KBM-7 (cell line): ENCODE measurements around the gene ANAPC2.
A peak's percentile ranks its signal among the peaks of the same experiment; 100 is the strongest.

Source experiments
- DNase-seq: peaks from one replicate; pipeline ENCODE4 v3.0.0-alpha.2; 2015
- in situ Hi-C: fragments of 300-500 bp; cut with MboI; formaldehyde crosslinking; loops from 2 replicates; pipeline ENCODE4 v1.14.3; 2020; ENCODE audit warnings: low sequenced_read_pairs, low pct_unique_long_range_greater_than_20kb, mixed read lengths

Gene ANAPC2, protein sequence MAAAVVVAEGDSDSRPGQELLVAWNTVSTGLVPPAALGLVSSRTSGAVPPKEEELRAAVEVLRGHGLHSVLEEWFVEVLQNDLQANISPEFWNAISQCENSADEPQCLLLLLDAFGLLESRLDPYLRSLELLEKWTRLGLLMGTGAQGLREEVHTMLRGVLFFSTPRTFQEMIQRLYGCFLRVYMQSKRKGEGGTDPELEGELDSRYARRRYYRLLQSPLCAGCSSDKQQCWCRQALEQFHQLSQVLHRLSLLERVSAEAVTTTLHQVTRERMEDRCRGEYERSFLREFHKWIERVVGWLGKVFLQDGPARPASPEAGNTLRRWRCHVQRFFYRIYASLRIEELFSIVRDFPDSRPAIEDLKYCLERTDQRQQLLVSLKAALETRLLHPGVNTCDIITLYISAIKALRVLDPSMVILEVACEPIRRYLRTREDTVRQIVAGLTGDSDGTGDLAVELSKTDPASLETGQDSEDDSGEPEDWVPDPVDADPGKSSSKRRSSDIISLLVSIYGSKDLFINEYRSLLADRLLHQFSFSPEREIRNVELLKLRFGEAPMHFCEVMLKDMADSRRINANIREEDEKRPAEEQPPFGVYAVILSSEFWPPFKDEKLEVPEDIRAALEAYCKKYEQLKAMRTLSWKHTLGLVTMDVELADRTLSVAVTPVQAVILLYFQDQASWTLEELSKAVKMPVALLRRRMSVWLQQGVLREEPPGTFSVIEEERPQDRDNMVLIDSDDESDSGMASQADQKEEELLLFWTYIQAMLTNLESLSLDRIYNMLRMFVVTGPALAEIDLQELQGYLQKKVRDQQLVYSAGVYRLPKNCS

DNA sequence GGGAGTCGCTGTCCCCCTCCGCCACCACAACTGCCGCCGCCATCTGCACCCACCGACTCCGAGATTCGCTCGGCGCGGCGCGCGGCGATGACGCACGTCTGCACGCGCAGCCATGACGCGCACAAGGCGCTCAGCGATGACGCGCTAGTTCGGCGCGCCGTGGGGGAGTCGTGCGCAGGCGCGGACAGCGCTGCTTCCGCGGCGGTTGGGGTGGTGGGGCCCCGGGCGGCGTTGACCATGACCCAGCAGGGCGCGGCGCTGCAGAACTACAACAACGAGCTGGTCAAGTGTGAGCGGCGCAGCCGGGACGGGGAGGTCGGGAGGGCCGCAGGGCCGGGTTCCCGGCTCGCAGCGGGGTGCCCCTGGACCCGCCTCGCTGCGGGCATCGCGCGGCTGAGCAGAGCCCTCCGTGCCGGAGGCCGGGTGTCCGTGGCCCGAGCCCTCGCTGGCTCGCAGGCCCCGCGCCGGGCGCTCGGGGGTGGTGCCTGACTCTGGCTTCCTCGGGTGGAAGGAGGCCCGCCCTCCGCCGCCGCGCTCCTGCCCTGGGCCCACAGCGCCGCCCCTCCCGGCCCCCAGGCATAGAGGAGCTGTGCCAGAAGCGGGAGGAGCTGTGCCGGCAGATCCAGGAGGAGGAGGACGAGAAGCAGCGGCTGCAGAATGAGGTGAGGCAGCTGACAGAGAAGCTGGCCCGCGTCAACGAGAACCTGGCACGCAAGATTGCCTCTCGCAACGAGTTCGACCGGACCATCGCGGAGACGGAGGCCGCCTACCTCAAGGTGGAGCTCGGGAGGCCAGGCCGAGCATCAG is at the start of gene ANAPC2, which contains the start of gene SSNA1:
TSS of gene ANAPC2 (minus strand) at position 71 of the 807 bp plus-strand sequence. CDS start at position 43, 28 bp downstream.
TSS of gene SSNA1 (plus strand) at position 187 of the 807 bp plus-strand sequence. CDS start at position 238, 51 bp downstream.
- DNase-seq, result peak; percentile 93
- in situ Hi-C loops, result no loop called here

DNA sequence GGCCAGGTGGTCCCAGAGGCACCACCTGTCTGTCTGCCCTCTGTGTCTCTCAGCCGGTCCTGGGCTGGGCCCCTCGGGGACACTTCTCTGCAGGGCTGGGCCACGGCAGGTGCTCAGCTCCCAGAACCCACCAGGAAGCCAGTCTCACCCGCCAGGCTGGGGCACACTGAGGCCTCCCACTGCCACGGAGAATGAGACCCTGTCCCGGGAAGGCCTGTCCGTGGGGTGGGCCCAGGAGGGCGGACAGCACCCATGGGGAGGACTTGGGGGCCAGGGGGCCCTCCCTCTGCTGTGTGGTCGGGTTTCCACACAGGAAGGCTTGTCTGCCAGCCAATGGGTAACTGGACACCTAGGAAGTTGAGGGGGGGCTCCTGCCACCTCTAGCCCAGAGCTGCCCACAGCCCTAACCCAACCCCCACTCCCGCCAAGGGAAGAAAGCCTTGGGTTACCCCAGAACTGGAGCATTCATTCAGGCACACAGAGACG is 48.6 kb upstream of the ANAPC2 start:
- in situ Hi-C loops, result no loop called here
- no peak for DNase-seq

DNA sequence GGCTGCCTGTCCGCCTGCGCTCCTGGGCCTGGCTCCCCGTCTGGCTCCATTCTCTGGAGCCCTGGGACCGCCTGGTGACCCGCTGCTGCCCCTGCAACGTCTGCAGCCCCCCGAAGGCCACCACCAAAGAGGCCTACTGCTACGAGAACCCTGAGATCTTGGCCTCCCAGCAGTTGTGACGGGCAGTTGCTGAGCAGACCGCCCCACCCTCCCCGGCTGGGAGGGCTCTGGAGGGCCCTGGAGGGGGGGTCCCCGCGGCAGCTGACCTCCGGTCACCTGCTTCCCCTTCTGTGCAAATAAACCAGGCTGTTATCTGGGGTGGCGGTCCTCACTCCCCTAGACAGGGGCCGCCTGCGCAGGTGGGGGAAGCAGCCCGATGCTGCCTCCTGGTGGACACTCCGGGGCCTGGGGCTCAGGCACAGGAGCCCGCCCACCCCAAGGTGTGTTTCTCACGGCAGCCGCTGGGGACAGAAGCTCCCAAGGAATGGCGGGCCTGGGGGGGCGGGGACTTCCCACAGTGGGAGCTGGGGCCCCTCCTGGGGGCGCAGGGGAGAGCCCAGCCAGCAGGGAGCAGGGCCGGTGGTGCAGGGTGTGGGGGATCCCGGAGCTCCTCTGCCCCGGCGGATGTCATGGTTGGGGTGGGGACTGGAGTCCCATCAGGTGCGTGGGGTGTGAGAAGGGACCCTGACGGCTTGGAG is 48.0 kb upstream of the ANAPC2 start:
- DNase-seq, result peak; percentile 95

DNA sequence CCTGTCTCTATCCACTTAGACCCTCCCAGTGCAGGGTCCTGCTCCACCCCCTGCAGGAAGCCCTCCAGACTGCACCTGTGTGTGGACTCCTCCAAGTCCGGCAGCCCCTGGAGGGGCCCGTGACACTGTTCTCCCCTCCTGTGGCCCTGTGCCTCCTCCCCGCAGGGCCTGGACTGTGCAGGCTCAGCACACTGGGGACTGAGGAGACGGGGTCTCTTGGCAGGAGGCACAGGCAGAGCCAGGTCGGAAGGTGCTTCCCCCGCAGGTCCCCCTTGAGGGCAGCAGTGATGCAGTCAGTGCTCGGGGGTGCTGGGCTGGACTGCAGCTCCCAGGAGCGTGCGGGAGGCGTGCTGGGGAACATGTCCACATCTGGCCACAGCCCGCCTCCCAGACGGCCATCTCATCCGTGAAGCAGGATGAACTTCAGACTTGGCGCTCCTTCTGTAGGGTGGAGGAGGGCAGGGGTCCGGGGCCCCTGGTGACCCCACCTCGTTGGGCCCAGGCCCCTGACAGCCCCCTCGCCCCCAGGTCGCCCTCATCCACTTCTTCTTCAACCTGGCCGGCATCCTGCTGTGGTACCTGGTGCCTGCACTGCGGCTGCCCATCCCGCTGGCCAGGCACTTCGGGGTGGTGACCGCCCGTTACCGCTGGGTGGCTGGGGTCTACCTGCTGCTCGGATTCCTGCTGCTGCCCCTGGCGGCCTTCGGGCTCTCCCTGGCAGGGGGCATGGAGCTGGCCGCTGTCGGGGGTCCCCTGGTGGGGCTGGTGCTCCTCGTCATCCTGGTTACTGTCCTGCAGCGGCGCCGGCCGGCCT is 47.3 kb upstream of the ANAPC2 start:
- no peak for DNase-seq
- in situ Hi-C loops, result no loop called here

More for the DNA sequence above, 48.0 kb upstream of the ANAPC2 start:
- in situ Hi-C loops, result no loop called here

DNA sequence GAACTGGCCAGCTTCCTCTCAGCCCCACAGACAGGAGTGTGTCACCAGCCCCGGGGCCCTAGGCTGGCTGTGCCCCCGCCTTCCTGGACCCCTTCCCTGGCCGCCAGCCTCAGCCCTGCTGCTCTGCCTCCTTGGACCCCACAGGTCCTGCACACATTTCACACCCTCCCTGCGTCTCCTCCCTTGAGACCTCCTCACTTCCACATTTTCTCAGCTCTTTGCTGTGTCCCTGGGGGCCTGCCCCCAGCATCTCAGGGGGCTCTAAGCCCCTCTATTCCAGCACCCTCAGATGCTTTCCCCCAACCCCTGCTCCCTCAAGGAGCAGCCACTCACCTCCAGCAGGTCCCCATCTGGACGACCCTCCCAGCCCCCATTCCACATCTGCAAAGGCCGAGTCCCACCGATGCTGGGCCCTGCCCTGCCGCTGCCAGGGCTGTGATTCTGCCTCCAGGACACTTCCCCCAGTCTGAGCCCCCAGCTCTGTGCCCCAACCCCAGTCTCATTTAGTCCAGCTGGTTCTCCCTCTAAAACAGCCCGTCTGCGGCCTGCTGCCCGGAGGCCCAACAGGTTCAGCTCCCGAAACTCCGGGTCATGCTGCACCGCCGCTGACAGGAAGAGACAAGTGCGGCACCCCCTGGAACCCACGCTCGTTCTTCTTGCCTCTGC is 46.5 kb upstream of the ANAPC2 start:
- no peak for DNase-seq
- in situ Hi-C loops, result no loop called here

DNA sequence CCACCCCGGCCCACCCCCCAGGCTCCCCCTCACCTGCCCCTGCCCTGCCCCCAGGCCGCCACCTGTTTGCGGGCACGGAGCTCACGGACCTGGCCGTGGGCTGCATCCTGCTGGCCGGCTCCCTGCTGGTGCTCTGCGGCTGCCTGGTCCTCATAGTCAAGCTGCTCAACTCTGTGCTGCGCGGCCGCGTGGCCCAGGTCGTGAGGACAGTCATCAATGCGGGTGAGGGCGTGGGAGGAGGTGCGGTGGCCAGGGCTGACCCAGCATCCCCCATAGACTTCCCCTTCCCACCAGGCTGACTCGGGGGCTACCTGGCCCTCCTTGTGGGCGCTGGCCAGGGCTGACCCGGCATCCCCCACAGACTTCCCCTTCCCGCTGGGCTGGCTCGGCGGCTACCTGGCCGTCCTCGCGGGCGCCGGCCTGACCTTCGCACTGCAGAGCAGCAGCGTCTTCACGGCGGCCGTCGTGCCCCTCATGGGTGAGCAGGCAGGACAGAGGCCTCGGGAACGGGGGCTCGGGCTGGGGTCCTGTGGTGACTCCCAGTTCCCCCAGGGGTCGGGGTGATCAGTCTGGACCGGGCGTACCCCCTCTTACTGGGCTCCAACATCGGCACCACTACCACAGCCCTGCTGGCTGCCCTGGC is 45.8 kb upstream of the ANAPC2 start:
- in situ Hi-C loops, result no loop called here
- no peak for DNase-seq

DNA sequence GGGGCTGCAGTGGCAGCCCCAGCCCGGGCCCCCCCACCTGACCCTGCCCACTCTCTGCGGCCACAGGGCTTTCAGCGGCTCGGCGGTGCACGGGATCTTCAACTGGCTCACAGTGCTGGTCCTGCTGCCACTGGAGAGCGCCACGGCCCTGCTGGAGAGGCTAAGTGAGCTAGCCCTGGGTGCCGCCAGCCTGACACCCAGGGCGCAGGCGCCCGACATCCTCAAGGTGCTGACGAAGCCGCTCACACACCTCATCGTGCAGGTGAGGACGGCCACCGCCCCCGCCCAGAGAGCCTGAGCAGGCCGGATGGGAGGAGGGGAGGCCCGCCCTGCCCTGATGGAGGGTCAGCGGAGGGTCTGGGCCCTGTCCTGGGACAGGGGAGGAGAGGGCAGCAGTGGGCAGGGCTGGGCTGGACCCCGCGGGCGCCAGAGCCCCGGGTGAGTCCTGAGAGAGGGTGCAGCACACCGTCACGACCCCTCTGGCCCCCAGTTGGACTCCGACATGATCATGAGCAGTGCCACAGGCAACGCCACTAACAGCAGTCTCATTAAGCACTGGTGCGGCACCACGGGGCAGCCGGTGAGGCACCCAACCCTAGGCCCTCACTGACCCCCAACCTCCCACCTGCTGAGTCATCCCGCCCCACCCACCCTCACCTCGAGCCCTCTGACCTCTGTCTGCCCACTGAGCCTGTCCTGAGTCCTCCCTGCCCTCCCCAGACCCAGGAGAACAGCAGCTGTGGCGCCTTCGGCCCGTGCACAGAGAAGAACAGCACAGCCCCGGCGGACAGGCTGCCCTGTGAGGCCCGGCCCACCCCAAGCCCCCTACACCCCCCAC is 45.0 kb upstream of the ANAPC2 start:
- DNase-seq, result no peak
- in situ Hi-C loops, result no loop called here

DNA sequence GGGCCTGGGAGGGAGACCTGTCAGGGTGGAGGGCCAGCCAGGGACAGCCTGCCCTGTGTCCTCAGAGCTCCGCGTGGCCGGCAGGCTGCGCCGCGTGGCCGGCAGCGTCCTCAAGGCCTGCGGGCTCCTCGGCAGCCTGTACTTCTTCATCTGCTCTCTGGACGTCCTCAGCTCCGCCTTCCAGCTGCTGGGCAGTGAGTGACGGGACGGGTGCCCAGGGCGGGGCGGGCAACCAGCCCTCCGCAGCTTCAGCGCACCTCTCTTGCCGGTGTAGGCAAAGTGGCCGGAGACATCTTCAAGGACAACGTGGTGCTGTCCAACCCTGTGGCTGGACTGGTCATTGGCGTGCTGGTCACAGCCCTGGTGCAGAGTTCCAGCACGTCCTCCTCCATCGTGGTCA is 44.1 kb upstream of the ANAPC2 start:
- DNase-seq, result no peak
- in situ Hi-C loops, result no loop called here

DNA sequence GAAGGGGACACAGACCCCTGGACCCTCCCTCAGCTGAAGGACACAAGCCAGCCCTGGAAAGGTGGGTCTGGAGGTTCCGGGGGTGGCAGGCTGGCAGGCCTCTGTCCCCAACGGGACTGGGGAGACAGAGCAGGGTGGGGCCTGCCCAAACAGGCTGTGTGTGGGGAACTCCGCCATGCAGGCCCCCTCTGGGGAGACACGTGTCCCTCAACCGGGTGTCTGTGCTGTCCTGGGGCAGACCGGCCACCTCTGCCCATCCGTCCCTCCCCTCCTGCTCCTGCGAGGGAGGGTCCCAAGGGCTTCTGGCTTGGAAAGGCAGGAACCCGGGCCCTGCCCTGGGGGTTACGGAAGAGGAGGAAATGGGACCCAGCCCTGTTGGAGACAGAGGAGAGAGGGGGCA is 43.7 kb upstream of the ANAPC2 start:
- in situ Hi-C loops, result no loop called here
- DNase-seq, result no peak

DNA sequence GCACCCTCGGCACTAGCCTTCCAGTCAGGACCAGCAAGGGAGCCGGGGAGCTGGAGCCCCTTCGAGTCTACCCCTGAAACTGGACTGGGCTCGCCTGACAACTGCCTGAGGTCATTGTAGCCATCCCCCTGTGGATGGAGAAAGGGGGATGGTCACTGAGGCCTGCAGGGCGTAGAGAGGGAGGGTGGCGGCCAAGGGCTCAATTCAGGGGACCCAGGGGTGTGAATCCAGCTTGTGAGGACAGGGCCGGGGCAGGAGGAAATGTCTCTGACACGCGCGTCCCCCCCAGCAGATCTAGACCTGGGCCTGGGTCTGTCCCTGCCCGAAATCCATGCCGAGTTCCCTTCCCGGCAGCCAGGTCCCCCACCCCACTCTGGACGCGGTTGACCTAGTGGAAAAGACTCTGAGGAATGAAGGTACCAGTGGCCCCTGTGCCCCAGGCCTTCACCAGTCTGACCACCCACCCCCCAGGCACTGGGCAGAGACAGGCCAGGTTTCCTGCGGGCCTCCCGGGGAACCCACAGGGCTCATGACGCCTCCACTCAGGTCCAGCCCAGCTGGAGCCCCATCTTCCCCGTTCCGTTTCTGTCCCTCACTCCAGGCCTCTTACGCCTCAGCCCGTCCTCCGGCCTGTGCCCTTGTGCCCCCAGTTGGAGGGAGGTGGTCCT is 43.1 kb upstream of the ANAPC2 start:
- no peak for DNase-seq
- in situ Hi-C loops, result no loop called here

DNA sequence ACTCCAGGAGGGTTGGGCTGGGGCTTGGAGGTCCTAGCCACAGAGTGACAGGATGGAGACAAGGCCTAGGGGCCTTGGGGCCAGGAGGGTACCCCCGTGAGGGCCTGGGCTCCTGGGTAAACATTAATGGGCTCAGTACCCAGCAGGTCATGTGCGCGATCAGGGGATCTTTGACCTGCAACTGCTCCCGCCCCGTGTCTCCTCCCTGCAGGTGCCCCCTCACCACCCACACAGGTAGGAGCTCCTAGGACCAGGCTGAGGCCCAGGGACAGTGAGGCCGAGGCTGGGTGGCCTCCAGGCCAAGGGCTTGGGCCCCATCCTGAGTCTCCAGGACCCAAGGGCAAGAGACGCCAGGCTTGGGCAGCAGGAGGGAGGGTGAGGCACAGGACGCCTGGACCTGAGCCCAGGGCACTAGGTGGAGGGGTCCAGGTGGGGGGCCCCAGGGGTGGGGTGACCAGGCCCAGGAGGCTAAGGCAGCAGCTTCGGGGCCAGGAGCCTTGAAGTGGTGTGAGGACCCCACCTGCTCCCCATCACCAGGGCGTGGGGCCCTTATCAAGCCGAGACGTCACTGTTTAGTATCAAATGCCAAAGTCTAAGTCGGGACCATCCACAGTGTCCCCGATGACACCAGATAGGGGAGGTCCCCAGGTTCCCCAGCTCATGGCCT is 42.5 kb upstream of the ANAPC2 start, which contains the start of gene SLC34A3:
TSS of gene SLC34A3 (plus strand) at position 197 of the 667 bp plus-strand sequence. CDS start 802 bp downstream, outside the sequence.
- no peak for DNase-seq
- in situ Hi-C loops, result no loop called here

DNA sequence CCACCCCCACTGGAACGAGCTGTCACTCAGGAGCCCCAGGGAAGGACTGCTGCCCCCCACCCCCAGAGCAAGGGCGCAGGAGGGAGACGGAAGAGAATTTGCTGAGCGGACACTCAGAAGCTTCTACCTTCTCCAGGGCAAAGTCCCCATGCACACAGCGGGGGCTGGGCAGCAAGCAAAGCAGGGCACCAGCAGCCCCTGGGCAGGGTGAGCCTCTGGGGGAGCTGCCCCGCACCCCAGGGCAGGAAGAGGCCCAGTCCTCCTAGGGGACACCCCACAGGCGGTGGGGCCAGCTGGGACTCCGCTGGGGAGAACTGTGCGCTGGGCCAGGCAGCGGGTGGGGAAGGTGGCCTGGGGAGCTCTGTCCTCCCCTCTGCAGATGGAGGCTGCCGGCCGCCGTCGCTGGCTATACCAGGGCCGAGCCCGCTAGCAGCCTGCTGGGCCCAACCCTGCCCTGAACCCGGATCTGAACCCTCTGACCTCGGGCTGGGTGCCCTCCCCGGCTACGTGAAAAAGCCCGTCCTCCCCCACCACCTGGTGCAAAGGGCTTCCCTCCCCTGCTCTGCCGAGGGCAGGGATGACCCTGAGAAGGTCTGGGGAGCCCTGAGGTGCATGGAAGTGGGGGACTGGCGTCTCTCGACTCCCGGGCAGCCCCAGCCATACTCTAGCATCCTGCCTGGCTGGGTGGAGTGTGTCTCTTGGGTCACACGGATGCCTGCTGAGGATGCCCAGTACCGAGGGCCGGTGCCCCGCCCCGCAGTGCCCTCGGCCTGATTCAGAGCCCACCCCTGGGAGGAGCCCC is 41.7 kb upstream of the ANAPC2 start:
- in situ Hi-C loops, result no loop called here
- no peak for DNase-seq

DNA sequence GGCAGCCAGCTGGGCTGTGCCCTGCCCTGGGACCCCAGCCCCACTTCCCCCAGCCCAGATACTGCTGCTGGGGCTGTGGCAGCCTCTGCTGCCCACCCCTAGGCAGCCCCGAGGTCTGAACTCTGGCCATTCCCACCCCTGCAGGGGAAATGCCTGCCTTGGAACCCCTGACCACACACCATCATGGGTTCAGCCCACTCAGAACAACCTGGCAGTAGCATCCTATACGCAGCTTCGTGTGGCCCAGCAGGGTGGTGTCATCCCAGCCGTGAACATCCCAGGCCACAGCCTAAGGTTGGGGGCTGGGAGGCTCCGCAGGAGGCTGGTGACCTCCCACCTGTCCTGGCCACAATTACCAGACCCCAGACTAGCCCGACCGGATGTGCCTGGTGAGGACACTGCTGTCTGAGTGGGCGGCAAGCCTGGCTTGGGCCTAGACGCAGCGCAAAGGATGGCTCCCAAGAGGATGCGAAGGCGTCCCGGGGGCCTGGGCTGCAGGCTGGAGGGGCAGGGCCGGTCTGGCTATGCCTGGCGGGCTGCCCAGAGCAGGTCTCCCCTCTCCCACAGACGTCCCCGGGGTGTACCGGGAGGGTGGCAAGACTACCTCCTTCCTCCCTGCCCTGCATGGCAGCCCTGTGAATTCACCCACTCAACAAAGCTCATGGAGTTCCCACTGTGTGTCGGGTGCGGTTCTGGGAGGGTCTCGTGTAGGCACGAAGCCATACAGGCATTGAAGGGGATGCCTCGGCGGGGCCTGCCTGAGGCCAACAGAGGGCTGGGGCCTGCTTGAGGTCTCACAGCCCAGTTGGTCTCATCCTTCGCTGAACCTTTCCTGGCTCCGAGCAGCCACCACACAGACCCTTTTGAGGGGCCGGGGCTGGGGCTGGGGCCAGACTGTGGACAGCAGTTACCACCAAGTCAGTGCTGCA is 40.9 kb upstream of the ANAPC2 start:
- in situ Hi-C loops, result no loop called here
- no peak for DNase-seq
